Fibroblast of pulmonary artery (primary cell): ENCODE data around the gene HOXC11.

ENCODE experiments used
- DNase-seq: peaks from one replicate; pipeline ENCODE4 v3.0.0-alpha.2; 2010; ENCODE audit warnings: low read depth
- H3K4me3 ChIP-seq: replicated peaks from 2 replicates; pipeline ENCODE4 v1.5.1; 2011; ENCODE audit warnings: low read depth, mild to moderate bottlenecking, control low read depth, low read length, moderate library complexity
- CTCF ChIP-seq: IDR thresholded peaks from 2 replicates; pipeline ENCODE4 v1.5.1; 2011; ENCODE audit warnings: mild to moderate bottlenecking, control low read depth, low read length, inconsistent platforms; ENCODE audit errors: missing control alignments

HOXC11 gene

GRCh38 chr12:53966085-53966384 is 6.9 kb upstream of the HOXC11 start:
- TF ChIP-seq CTCF = no peak

GRCh38 chr12:53966385-53967133 is 6.4 kb upstream of the HOXC11 start:
- TF ChIP-seq CTCF = no peak
- H3K4me3 ChIP-seq = no peak overlapping the region
- no peak for DNase-seq

More at GRCh38 chr12:53966085-53966384, 6.9 kb upstream of the HOXC11 start:
- no peak for DNase-seq
- H3K4me3 ChIP-seq = no peak overlapping the region

- H3K4me3 ChIP-seq = no peak overlapping the region
- no peak for TF ChIP-seq CTCF
- DNase-seq = no peak
These were observed 5.5 kb upstream of the HOXC11 start for GRCh38 chr12:53967421-53967925.

GRCh38 chr12:53968214-53969127 is 4.5 kb upstream of the HOXC11 start:
- H3K4me3 ChIP-seq = no peak overlapping the region
- no peak for DNase-seq

GRCh38 chr12:53969588-53970259 is 3.2 kb upstream of the HOXC11 start:
- no peak for TF ChIP-seq CTCF
- DNase-seq = no peak
- no peak overlapping the region for H3K4me3 ChIP-seq

More at GRCh38 chr12:53968214-53969127, 4.5 kb upstream of the HOXC11 start:
- no peak for TF ChIP-seq CTCF

GRCh38 chr12:53970451-53970850 is 2.5 kb upstream of the HOXC11 start:
- no peak overlapping the region for H3K4me3 ChIP-seq
- TF ChIP-seq CTCF = no peak
- DNase-seq = no peak
